HepG2 (cell line): Measurements from ENCODE around the gene POLE. TPM values are rescaled to one million over a fixed set of nuclear protein-coding genes. Genes with fewer than 3 reads are reported as not detected.

ENCODE experiments used
- ATAC-seq: fragments of 200-7000 bp; cut with Tn5 transposase; 3 replicates; pipeline ENCODE4 v1.9.1; 2020; ENCODE audit warnings: mild to moderate bottlenecking, moderate library complexity
- BruUV-seq: library from RNA; stranded (reverse); fragments of 400-500 nt; replicated peaks from 2 replicates; lab custom pipeline; 2021; lab: Mats Ljungman, UMichigan
- CTCF ChIA-PET: fragments of 300-600 bp; formaldehyde crosslinking; extraction: SDS; loops from one replicate; lab custom pipeline; 2021; ENCODE audit warnings: low total read pairs, inconsistent platforms, low intra/inter-chr PET ratio; lab: Yijun Ruan, JAX
- POLR2A ChIA-PET: fragments of 350-600 bp; sonication (Branson Sonifier 250); formaldehyde crosslinking; loops from one replicate; lab custom pipeline; 2020; ENCODE audit warnings: antibody characterized with exemption, inconsistent platforms; lab: Yijun Ruan, JAX
- DNase-seq: peaks from one replicate; pipeline ENCODE4 v3.0.0-alpha.2; 2015; ENCODE audit warnings: low spot score
- FAIRE-seq: peaks from 3 replicates; lab custom pipeline; 2011; peaks lifted over from hg19 to GRCh38; lab: Jason Lieb, UNC
- H2AFZ ChIP-seq: one replicate; pipeline ENCODE4 v1.6.1; 2011; ENCODE audit warnings: low read length, inconsistent platforms
- H3K27ac ChIP-seq: fragments of 300-600 bp; 3 replicates; pipeline ENCODE4 v1.8.0; 2011; ENCODE audit warnings: mixed run types, mild to moderate bottlenecking, mixed read lengths, low read length, inconsistent platforms; ENCODE audit not compliant: insufficient read depth; ENCODE audit errors: extremely low read length
- H3K27me3 ChIP-seq, 2 experiments: fragments of 200-600 bp in 1 of 2; 2 replicates in 1 of 2; 3 replicates in 1 of 2; pipeline versions ENCODE4 v1.6.0 to v1.8.0; 2011; ENCODE audit warnings: low read length in 2 of 2, mild to moderate bottlenecking in 2 of 2, moderate library complexity in 2 of 2, inconsistent platforms in 1 of 2; ENCODE audit not compliant: insufficient read depth in 2 of 2, control insufficient read depth in 1 of 2
- H3K36me3 ChIP-seq, 2 experiments: fragments of 200-600 bp in 1 of 2; replicated peaks in 1 of 2; 2 replicates in 1 of 2; 3 replicates in 1 of 2; pipeline versions ENCODE4 v1.5.1 to v1.8.0; 2011; ENCODE audit warnings: low read length in 2 of 2, inconsistent platforms in 1 of 2; ENCODE audit not compliant: insufficient read depth in 2 of 2, control insufficient read depth in 1 of 2
- H3K4me1 ChIP-seq: 2 replicates; pipeline ENCODE4 v1.5.1; 2012; ENCODE audit warnings: low read length, inconsistent platforms; ENCODE audit not compliant: insufficient read depth
- H3K4me2 ChIP-seq: 2 replicates; pipeline ENCODE4 v1.6.0; 2011; ENCODE audit warnings: low read depth, low read length, inconsistent platforms
- H3K4me3 ChIP-seq, 3 experiments: fragments of 200-600 bp in 1 of 3; sonication (generic), shearing (Covaris generic) in 1 of 3; replicated peaks in 1 of 3; 2 replicates each; pipeline ENCODE4 v1.5.1; 2011 to 2016; ENCODE audit warnings: low read length in 3 of 3, inconsistent platforms in 2 of 3, low read depth in 2 of 3, mild to moderate bottlenecking in 2 of 3, control low read depth in 1 of 3, mixed read lengths in 1 of 3; ENCODE audit not compliant: insufficient read depth in 1 of 3
- H3K79me2 ChIP-seq: one replicate; pipeline ENCODE4 v1.6.1; 2011; ENCODE audit warnings: low read length, inconsistent platforms; ENCODE audit not compliant: insufficient read depth
- H3K9ac ChIP-seq: 2 replicates; pipeline ENCODE4 v1.6.0; 2011; ENCODE audit warnings: mild to moderate bottlenecking, low read depth, low read length, inconsistent platforms; ENCODE audit not compliant: insufficient read depth
- H3K9me3 ChIP-seq: 2 replicates; pipeline ENCODE4 v1.5.1; 2012; ENCODE audit warnings: mild to moderate bottlenecking, low read length
- H4K20me1 ChIP-seq: 2 replicates; pipeline ENCODE4 v1.6.0; 2011; ENCODE audit warnings: inconsistent platforms, mild to moderate bottlenecking, low read length, moderate library complexity; ENCODE audit not compliant: insufficient read depth
- DZIP1 ChIP-seq: sonication (generic); formaldehyde crosslinking; IDR thresholded peaks from 2 replicates; pipeline ENCODE4 v1.5.0; 2020; ENCODE audit warnings: mild to moderate bottlenecking, missing genetic modification reagents
- FOXC1 ChIP-seq: sonication (generic); formaldehyde crosslinking; IDR thresholded peaks from 2 replicates; pipeline ENCODE4 v1.8.0; 2022; ENCODE audit warnings: mild to moderate bottlenecking, missing genetic modification reagents, borderline replicate concordance
- MAFG ChIP-seq: sonication (generic); formaldehyde crosslinking; IDR thresholded peaks from 2 replicates; pipeline ENCODE4 v1.5.1; 2020; ENCODE audit warnings: mild to moderate bottlenecking, missing genetic modification reagents
- NR0B2 ChIP-seq: sonication (generic); formaldehyde crosslinking; IDR thresholded peaks from 2 replicates; pipeline ENCODE4 v1.4.0; 2020; ENCODE audit warnings: mild to moderate bottlenecking, missing genetic modification reagents
- TCF12 ChIP-seq, 2 experiments: fragments of 450-650 bp in 1 of 2; sonication (generic) in 1 of 2; formaldehyde crosslinking in 1 of 2; IDR thresholded peaks; 2 replicates each; pipeline versions ENCODE4 v1.6.1 to v1.8.0; 2017 to 2022; ENCODE audit warnings: antibody characterized with exemption in 1 of 2, mild to moderate bottlenecking in 1 of 2, missing genetic modification reagents in 1 of 2, moderate library complexity in 1 of 2
- THAP7 ChIP-seq: sonication (generic); formaldehyde crosslinking; IDR thresholded peaks from 2 replicates; pipeline ENCODE4 v1.8.1; 2023; ENCODE audit warnings: mild to moderate bottlenecking, missing genetic modification reagents
- THAP9 ChIP-seq: sonication (generic); formaldehyde crosslinking; IDR thresholded peaks from 2 replicates; pipeline ENCODE4; 2020; ENCODE audit warnings: missing genetic modification reagents, mild to moderate bottlenecking, borderline replicate concordance
- ZNF17 ChIP-seq: sonication (generic); formaldehyde crosslinking; IDR thresholded peaks from 2 replicates; pipeline ENCODE4 v1.5.0; 2020; ENCODE audit warnings: mild to moderate bottlenecking, missing genetic modification reagents
- ZNF513 ChIP-seq: sonication (generic); formaldehyde crosslinking; conservative IDR thresholded peaks from 2 replicates; pipeline ENCODE4 v1.5.0; 2020; ENCODE audit warnings: missing genetic modification reagents
- ZNF704 ChIP-seq: sonication (generic); formaldehyde crosslinking; IDR thresholded peaks from 2 replicates; pipeline ENCODE4 v1.8.1; 2023; ENCODE audit warnings: mild to moderate bottlenecking, inconsistent platforms, moderate library complexity, missing genetic modification reagents, borderline replicate concordance
- ZNF790 ChIP-seq: sonication (generic); formaldehyde crosslinking; IDR thresholded peaks from 2 replicates; pipeline ENCODE4 v1.8.0; 2022; ENCODE audit warnings: missing genetic modification reagents, mild to moderate bottlenecking, borderline replicate concordance
- WGBS: methylation state at CpG from one replicate; pipeline ENCODE4 v1.1.6; 2017; ENCODE audit warnings: low lambda C conversion rate; 5-methylcytosine and 5-hydroxymethylcytosine counted together
- in situ Hi-C: cut with HindIII; loops from 2 replicates; pipeline ENCODE4 v1.10.0; 2017; ENCODE audit warnings: low pct_unique_long_range_greater_than_20kb; ENCODE audit not compliant: extremely low pct_ligation_motif_present
- intact Hi-C: fragments of 100-400 bp; cut with micrococcal nuclease; formaldehyde crosslinking; loops from one replicate; pipeline ENCODE4 v1.10.0; 2022; ENCODE audit not compliant: unreplicated experiment
- polyA plus RNA-seq, 8 experiments: library from polyadenylated mRNA; depleted of rRNA in 3 of 8; stranded (reverse) in 7 of 8; unstranded in 1 of 8; fragments of >200 nt; fragmentation: Illumina TruSeq in 4 of 8; extraction: Trizol in 4 of 8; gene quantifications; 2 replicates each; pipeline versions ENCODE4 v1.2.1 to v1.2.3, GENCODE V29; 2011 to 2016; ENCODE audit warnings: low read depth in 4 of 8, missing spikeins in 1 of 8, mixed read lengths in 1 of 8; ENCODE audit not compliant: insufficient read depth in 1 of 8
- total RNA-seq, 5 experiments: library from RNA; depleted of rRNA; stranded (reverse); fragments of >200 nt; fragmentation: Illumina TruSeq; extraction: Trizol; gene quantifications; 2 replicates each; pipeline ENCODE4 v1.2.3, GENCODE V29; 2016; ENCODE audit warnings: low read depth in 1 of 5

Gene POLE
- total and polyA plus RNA-seq, 2 of the 13 experiments (the other 11 are each of a cell fraction or from before 2014, with no cell fraction given) = 25.3 to 52.2 TPM

- intact Hi-C loops (no loop called here), in situ Hi-C loops (no loop called here)
- Histone ChIP-seq H3K27ac (no peak overlapping the region), H3K9me3 (no peaks in the 10 kb centered on the region), H3K4me3 (no peak overlapping the region), H3K9ac (no peak overlapping the region), H3K27me3 (no peaks in the 10 kb centered on the region), H3K79me2 (no peaks in the 10 kb centered on the region), H4K20me1 (no peaks in the 10 kb centered on the region), H2AFZ (no peak overlapping the region), H3K36me3 (peaks cover 25 to 66% of the 10 kb centered on the region in 2 experiments), H3K4me1 (no peaks in the 10 kb centered on the region), H3K4me2 (no peak overlapping the region)
- no peak for TF ChIP-seq NR0B2 (CRISPR knock-in tag)
- TF ChIP-seq ZNF17 (CRISPR knock-in tag) = no peak
- no peak for TF ChIP-seq THAP7 (CRISPR knock-in tag)
- TF ChIP-seq MAFG (CRISPR knock-in tag) = no peak
- TF ChIP-seq THAP9 (CRISPR knock-in tag) = no peak
- TF ChIP-seq FOXC1 (CRISPR knock-in tag) = no peak
- no peak for TF ChIP-seq ZNF513 (CRISPR knock-in tag)
- TF ChIP-seq DZIP1 (CRISPR knock-in tag) = no peak
- TF ChIP-seq TCF12 (IDR thresholded peaks at IDR 0.05) = no peak
- no peak for TF ChIP-seq TCF12 (CRISPR knock-in tag; IDR thresholded peaks at IDR 0.05)
- TF ChIP-seq ZNF790 (CRISPR knock-in tag) = no peak
- no peak for TF ChIP-seq ZNF704 (CRISPR knock-in tag)
- no peak for DNase-seq
- ChIA-PET CTCF (no interaction called here), POLR2A (no interaction called here)
- ATAC-seq = no peak
- 95% methylated on average over 12 of the region's 12 CpGs for WGBS
- FAIRE-seq = no peak
- BruUV-seq = no TSS peak
Measured at GRCh38 chr12:132719954-132720324, 32.8 kb upstream of the POLE start.
